ENCODE data around the gene CCND3.

CCND3 gene

DNA sequence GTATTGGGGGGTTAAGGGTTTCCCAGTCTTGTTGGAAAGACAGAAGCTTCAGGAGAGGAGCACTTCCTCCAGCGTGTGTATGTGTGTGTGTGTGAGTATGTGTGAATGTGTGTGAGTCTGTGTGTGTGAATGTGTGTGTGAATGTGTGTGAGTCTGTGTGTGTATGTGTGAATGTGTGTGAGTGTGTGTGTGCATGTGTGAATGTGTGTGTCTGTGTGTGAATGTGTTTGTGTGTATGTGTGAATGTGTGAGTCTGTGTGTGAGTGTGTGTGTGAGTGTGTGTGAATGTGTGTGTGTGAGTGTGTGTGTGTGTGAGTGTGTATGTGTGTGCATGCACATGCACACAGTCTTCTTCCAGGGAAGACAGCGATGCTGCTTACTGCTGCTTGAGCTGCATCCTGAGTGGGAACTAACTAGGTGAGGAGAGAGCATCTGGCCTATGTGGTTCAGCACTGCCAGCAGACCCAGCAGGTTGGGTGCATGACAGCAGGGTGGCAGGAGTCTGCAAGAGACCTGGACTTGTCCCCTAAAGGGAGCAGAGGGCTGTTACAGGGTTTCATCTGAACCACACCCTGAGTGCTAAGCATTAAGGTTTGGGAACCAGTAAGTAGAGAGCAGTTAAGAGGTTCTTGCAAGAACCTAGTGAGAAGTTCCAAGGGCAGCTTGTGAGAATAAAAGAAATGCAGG, 22.7 kb upstream of the CCND3 start:
- no peak for DNase-seq (ENCODE audit: extremely low spot score)
- ChIA-PET CTCF (no interaction called here), POLR2A (interaction anchor here (0.9 kb wide), 1 partner anchor 9 kb away, joined by 4 read pairs; no protein-coding TSS in a partner anchor)
- TF ChIP-seq CTBP1 (IDR thresholded peaks at IDR 0.05; ENCODE audit: borderline replicate concordance) (no peak), TARDBP (IDR thresholded peaks at IDR 0.05) (no peak), ARNT (IDR thresholded peaks at IDR 0.05) (no peak), ZNF384 (IDR thresholded peaks at IDR 0.05) (no peak), SUZ12 (IDR thresholded peaks at IDR 0.05) (no peak), NFRKB (IDR thresholded peaks at IDR 0.05) (no peak), FOXK2 (IDR thresholded peaks at IDR 0.05) (no peak)
- TF ChIP-seq, protein P1, sequence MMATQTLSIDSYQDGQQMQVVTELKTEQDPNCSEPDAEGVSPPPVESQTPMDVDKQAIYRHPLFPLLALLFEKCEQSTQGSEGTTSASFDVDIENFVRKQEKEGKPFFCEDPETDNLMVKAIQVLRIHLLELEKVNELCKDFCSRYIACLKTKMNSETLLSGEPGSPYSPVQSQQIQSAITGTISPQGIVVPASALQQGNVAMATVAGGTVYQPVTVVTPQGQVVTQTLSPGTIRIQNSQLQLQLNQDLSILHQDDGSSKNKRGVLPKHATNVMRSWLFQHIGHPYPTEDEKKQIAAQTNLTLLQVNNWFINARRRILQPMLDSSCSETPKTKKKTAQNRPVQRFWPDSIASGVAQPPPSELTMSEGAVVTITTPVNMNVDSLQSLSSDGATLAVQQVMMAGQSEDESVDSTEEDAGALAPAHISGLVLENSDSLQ (IDR thresholded peaks at IDR 0.05) = no peak

GRCh38 chr6:41963371-41963770, 21.8 kb upstream of the CCND3 start:
- CTCF ChIA-PET = interaction anchor here (0.9 kb wide), 1 partner anchor 42 kb away, joined by 3 read pairs; the partner anchor contains the start of genes BYSL and MED20
- POLR2A ChIA-PET = interaction anchor here (0.9 kb wide), 1 partner anchor 10 kb away, joined by 4 read pairs; no protein-coding TSS in a partner anchor
- no peak for DNase-seq (ENCODE audit: extremely low spot score)
- no peak for TF ChIP-seq ZNF384 (IDR thresholded peaks at IDR 0.05)
- TF ChIP-seq FOXA1 (IDR thresholded peaks at IDR 0.05) = no peak
- TF ChIP-seq FOXM1 (IDR thresholded peaks at IDR 0.05; ENCODE audit: borderline replicate concordance) = no peak
- no peak for TF ChIP-seq SUZ12 (IDR thresholded peaks at IDR 0.05)
- no peak for TF ChIP-seq ELF4 (IDR thresholded peaks at IDR 0.05)

DNA sequence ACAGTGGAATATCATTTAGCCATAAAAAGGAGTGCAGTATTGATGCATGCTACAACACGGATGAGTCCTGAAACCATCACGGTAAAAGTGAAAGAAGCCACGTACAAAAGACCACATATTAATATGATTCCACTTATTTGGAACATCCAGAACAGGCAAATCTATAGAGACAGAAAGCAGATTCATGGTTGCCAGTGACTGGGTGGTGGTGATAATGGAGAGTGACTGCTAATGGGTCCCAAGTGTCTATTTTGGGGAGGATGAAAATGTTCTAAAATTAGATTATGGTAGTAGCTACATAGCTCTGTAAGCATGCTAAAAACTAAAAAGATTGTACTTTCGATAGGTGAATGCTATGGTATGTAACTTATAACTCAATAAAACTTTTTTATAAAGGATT, 18.4 kb upstream of the CCND3 start:
- DNase-seq (ENCODE audit: extremely low spot score) = no peak
- ChIA-PET POLR2A (no interaction called here), CTCF (interaction anchor here (0.7 kb wide), 1 partner anchor 33 kb away, joined by 3 read pairs; no protein-coding TSS in a partner anchor)
- TF ChIP-seq L3MBTL2 (conservative IDR thresholded peaks at IDR 0.05) (no peak), ARNT (IDR thresholded peaks at IDR 0.05) (no peak), FOXA1 (IDR thresholded peaks at IDR 0.05) (no peak), CTBP1 (IDR thresholded peaks at IDR 0.05; ENCODE audit: borderline replicate concordance) (no peak), NFRKB (IDR thresholded peaks at IDR 0.05) (no peak)

DNA sequence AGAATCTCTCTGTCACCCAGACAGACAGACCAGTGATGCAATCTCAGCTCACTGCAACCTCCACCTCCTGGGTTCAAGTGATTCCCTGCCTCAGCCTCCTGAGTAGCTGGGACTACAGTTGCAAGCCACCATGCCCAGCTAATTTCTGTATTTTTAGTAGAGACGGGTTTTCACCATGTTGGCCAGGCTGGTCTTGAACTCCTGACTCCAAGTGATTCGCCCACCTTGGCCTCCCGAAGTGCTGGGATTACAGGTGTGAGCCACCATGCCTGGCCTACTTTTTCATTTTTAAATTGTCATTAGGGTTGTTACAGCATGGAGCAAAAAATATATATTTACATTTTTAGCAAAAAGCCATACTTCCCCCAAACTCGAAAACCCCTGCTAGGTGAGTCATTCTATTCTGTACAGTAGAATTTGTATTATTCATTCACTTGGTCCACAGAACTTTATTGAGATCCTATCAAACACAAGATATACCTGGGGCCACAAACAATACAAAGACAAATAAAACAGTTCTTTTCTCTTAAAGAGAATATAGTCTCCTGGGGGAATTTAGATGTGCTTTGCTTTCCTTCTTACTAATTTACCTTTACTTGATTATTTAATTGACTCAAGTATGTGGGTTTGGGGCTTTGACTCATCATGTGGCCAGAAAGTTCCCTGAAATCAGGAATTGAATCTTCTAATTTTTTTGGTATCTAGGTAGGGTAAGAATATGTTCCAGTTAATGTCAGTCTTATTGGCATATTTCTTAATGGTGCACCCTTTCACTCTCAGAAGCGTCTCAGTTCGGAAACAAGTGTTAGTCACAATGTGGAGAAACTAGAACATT, 16.6 kb upstream of the CCND3 start:
- DNase-seq (ENCODE audit: extremely low spot score) = no peak
- ChIA-PET POLR2A (no interaction called here), CTCF (no interaction called here)
- TF ChIP-seq NFRKB (IDR thresholded peaks at IDR 0.05) = no peak
- TF ChIP-seq BHLHE40 (IDR thresholded peaks at IDR 0.05; ENCODE audit: borderline replicate concordance) = no peak
- TF ChIP-seq ZNF384 (IDR thresholded peaks at IDR 0.05) = no peak
- no peak for TF ChIP-seq SP1 (IDR thresholded peaks at IDR 0.05)
- no peak for TF ChIP-seq TARDBP (IDR thresholded peaks at IDR 0.05)
- no peak for TF ChIP-seq ELF4 (IDR thresholded peaks at IDR 0.05)
- TF ChIP-seq HDGF (IDR thresholded peaks at IDR 0.05; ENCODE audit: borderline replicate concordance) = no peak
- no peak for TF ChIP-seq SUZ12 (IDR thresholded peaks at IDR 0.05)
- no peak for TF ChIP-seq FOXM1 (IDR thresholded peaks at IDR 0.05; ENCODE audit: borderline replicate concordance)
- TF ChIP-seq, protein P1 (IDR thresholded peaks at IDR 0.05) = no peak
- no peak for TF ChIP-seq FOXK2 (IDR thresholded peaks at IDR 0.05)
- TF ChIP-seq CTBP1 (IDR thresholded peaks at IDR 0.05; ENCODE audit: borderline replicate concordance) = no peak
- TF ChIP-seq FOXA1 (IDR thresholded peaks at IDR 0.05) = no peak
- no peak for TF ChIP-seq L3MBTL2 (conservative IDR thresholded peaks at IDR 0.05)
- TF ChIP-seq LEF1 (IDR thresholded peaks at IDR 0.05; ENCODE audit: borderline replicate concordance) = no peak
- no peak for TF ChIP-seq ARNT (IDR thresholded peaks at IDR 0.05)

- DNase-seq (ENCODE audit: extremely low spot score) = no peak
- CTCF ChIA-PET = no interaction called here
- TF ChIP-seq LEF1 (IDR thresholded peaks at IDR 0.05; ENCODE audit: borderline replicate concordance) (no peak), CTBP1 (IDR thresholded peaks at IDR 0.05; ENCODE audit: borderline replicate concordance) (no peak), FOXA1 (IDR thresholded peaks at IDR 0.05) (no peak), SP1 (IDR thresholded peaks at IDR 0.05) (no peak)
- TF ChIP-seq, protein P1 (IDR thresholded peaks at IDR 0.05) = no peak
- POLR2A ChIA-PET = no interaction called here
These were observed 15.5 kb upstream of the CCND3 start for GRCh38 chr6:41957117-41957516.

DNA sequence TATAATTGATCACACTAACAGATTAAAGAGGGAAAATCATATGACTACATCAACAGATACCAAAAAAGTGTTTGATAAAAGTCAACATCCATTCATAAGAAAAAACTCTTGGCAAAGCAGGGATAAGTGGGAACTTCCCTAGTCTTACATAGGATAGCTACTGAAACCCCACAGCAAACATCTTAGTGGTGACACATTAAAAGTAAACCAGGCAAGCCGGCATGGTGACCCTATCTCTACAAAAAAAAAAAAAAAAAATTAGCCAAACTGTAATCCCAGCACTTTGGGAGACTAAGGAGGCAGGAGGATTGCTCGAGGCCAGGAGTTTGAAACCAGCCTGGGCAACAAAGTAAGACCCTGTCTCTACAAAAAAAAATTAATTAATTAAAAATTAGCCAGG, 13.8 kb upstream of the CCND3 start:
- TF ChIP-seq ELF4 (IDR thresholded peaks at IDR 0.05) (no peak), BHLHE40 (IDR thresholded peaks at IDR 0.05; ENCODE audit: borderline replicate concordance) (no peak), FOXA1 (IDR thresholded peaks at IDR 0.05) (no peak), TARDBP (IDR thresholded peaks at IDR 0.05) (no peak), SP1 (IDR thresholded peaks at IDR 0.05) (no peak), FOXM1 (IDR thresholded peaks at IDR 0.05; ENCODE audit: borderline replicate concordance) (no peak), HDGF (IDR thresholded peaks at IDR 0.05; ENCODE audit: borderline replicate concordance) (no peak), ARNT (IDR thresholded peaks at IDR 0.05) (no peak)
- ChIA-PET POLR2A (interaction anchor here (1.5 kb wide), 1 partner anchor 13 kb away, joined by 3 read pairs; no protein-coding TSS in a partner anchor), CTCF (no interaction called here)
- no peak for DNase-seq (ENCODE audit: extremely low spot score)
